Body of pancreas (tissue), 4 donors: ENCODE measurements around the gene TNKS1BP1. TPM values are rescaled to one million over a fixed set of nuclear protein-coding genes. Genes with fewer than 3 reads are reported as not detected.

ENCODE experiments used
- ATAC-seq: fragments of 150-250 bp; one replicate; pipeline ENCODE4 v1.9.1; 2016
- DNase-seq, 4 donors: peaks; one replicate each; pipeline ENCODE4 v3.0.0-alpha.2; 2019
- H3K27ac ChIP-seq, 4 donors: fragments of 200-600 bp; sonication (generic); 1 replicate in 3 of 4; 2 replicates in 1 of 4; pipeline versions ENCODE4 v1.5.1 to v1.6.1; 2016 to 2019; ENCODE audit warnings: mild to moderate bottlenecking in 1 of 4, mixed read lengths in 1 of 4, moderate library complexity in 1 of 4
- H3K27me3 ChIP-seq, 2 donors: fragments of 200-600 bp; sonication (generic); one replicate each; pipeline ENCODE4 v1.6.0; 2016; ENCODE audit warnings: mild to moderate bottlenecking in 1 of 2
- H3K36me3 ChIP-seq, 2 donors: fragments of 200-600 bp; sonication (generic); replicated peaks in 1 of 2; 2 replicates each; pipeline ENCODE4 v1.5.1; 2016; ENCODE audit warnings: low read depth in 2 of 2; ENCODE audit not compliant: insufficient read depth in 1 of 2
- H3K4me1 ChIP-seq: fragments of 200-600 bp; sonication (generic); one replicate; pipeline ENCODE4 v1.6.0; 2016
- H3K4me3 ChIP-seq, 2 donors: fragments of 200-600 bp; sonication (generic); 1 replicate in 1 of 2; 2 replicates in 1 of 2; pipeline ENCODE4 v1.5.1; 2016 to 2019
- H3K9me3 ChIP-seq, 3 donors: fragments of 200-600 bp; sonication (generic); 1 replicate in 2 of 3; 2 replicates in 1 of 3; pipeline ENCODE4 v1.5.1; 2016
- POLR2A ChIP-seq, 3 donors: fragments of 450-650 bp; IDR thresholded peaks; one replicate each; pipeline ENCODE4 v1.6.1; 2016; ENCODE audit warnings: antibody characterized with exemption in 3 of 3, mild to moderate bottlenecking in 2 of 3
- WGBS, 2 donors: methylation state at CpG; one replicate each; pipeline ENCODE4 v1.1.5; 2017; 5-methylcytosine and 5-hydroxymethylcytosine counted together
- intact Hi-C: fragments of 100-400 bp; cut with DNase I; formaldehyde crosslinking; loops from one replicate; pipeline ENCODE4 v1.15.1; 2023
- total RNA-seq, 2 donors: library from RNA; depleted of rRNA; stranded (reverse); fragments of >200 nt; gene quantifications; one replicate each; pipeline ENCODE4 v1.1.0, GENCODE V29; 2016
- TF ChIP-seq, protein P1 (sequence below), 7 experiments: fragments of 450-650 bp in 4 of 7; fragments of 200-600 bp in 3 of 7; sonication (generic) in 3 of 7; IDR thresholded peaks; one replicate each; pipeline ENCODE4 v1.5.1; 2016 to 2019; ENCODE audit warnings: antibody characterized with exemption in 7 of 7

Gene TNKS1BP1
- total RNA-seq, 2 donors from 2014 or later: 83.5 to 115 TPM

DNA sequence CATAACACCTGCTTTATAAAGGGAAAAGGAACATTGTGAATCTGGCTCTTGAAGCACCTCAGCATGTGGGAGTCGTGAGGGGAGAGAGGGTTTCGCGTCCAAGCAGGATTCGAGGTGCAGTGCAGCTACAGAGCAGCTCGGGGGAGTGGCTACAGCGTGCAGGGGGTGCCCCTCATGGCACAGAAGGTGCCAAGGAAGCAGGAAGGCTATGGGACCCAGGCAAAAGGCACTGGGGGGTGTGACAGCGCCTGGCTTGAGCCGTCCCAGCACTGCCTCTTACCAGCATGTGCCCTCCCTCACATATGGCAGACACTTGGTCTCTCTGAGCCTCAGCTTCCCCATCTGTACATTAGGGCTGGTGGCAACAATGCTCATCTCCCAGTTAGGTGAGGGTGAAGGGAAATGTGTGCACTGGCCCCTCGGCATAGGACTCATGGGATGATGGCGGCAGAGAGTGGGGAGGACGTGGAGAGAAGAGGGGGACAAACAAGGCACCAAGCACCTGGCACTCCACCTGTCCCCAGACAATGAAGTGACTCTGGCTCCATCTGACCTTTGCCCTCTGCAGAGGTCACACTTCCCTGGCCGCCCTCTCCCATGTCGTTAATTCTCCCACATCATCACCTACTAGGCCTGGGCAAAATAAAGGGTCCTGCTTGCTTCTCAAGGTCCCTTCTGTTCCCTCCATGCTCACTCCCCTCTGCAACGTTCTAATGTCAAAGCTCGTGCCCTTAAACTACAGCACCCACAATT is 10.4 kb downstream of the TNKS1BP1 start:
- peaks cover 90% of the 10 kb centered on the region for H3K4me1 ChIP-seq
- no peak overlapping the region for H3K4me3 ChIP-seq
- peaks cover 8% of the 10 kb centered on the region in 2 donors for H3K36me3 ChIP-seq
- no peak for ATAC-seq
- H3K27me3 ChIP-seq: no peaks in the 10 kb centered on the region
- intact Hi-C loops: no loop called here
- DNase-seq: no peak
- no peak for TF ChIP-seq POLR2A (IDR thresholded peaks at IDR 0.05)
- TF ChIP-seq, protein P1, sequence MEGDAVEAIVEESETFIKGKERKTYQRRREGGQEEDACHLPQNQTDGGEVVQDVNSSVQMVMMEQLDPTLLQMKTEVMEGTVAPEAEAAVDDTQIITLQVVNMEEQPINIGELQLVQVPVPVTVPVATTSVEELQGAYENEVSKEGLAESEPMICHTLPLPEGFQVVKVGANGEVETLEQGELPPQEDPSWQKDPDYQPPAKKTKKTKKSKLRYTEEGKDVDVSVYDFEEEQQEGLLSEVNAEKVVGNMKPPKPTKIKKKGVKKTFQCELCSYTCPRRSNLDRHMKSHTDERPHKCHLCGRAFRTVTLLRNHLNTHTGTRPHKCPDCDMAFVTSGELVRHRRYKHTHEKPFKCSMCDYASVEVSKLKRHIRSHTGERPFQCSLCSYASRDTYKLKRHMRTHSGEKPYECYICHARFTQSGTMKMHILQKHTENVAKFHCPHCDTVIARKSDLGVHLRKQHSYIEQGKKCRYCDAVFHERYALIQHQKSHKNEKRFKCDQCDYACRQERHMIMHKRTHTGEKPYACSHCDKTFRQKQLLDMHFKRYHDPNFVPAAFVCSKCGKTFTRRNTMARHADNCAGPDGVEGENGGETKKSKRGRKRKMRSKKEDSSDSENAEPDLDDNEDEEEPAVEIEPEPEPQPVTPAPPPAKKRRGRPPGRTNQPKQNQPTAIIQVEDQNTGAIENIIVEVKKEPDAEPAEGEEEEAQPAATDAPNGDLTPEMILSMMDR (IDR thresholded peaks at IDR 0.05): no peak
- WGBS, 2 donors: 78 to 82% methylated on average over 13 to 15 of the region's 15 CpGs
- H3K9me3 ChIP-seq: no peaks in the 10 kb centered on the region
- peak overlapping the region in 3 of 4 donors; percentile 60 to 97 (median 84) for H3K27ac ChIP-seq

DNA sequence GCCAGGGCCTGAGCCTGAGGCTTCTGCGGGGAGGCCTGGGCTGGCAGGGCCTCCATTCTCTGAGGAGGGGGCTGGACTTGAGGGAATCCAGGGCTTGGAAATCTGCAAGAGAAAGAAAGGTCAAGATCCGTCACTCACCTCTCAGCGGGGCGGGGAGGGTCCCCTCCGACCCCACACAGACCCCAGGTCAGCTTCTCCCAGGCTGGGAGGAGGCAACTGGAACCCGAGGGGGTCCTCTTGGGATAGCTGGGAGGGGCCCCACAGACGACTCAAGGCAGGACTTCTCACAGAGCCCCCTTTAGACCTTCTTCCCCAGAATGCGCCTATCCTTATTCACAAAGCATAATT is 11.0 kb downstream of the TNKS1BP1 start:
- ATAC-seq (no peak), DNase-seq (peak in 1 of 4 donors; percentile 7)
- H3K4me1 ChIP-seq: peaks cover 92% of the 10 kb centered on the region
- no peaks in the 10 kb centered on the region for H3K27me3 ChIP-seq
- H3K4me3 ChIP-seq: no peak overlapping the region
- TF ChIP-seq, protein P1 (IDR thresholded peaks at IDR 0.05): no peak
- no peak for TF ChIP-seq POLR2A (IDR thresholded peaks at IDR 0.05)
- 73% methylated on average over 8 of the region's 8 CpGs for WGBS, 2 donors
- H3K36me3 ChIP-seq: peaks cover 8 to 11% of the 10 kb centered on the region in 2 donors
- intact Hi-C loops: no loop called here
- H3K27ac ChIP-seq: peak overlapping the region in 3 of 4 donors; percentile 84 to 97 (median 96)
- no peaks in the 10 kb centered on the region for H3K9me3 ChIP-seq

- Histone ChIP-seq H3K9me3 (no peaks in the 10 kb centered on the region), H3K27me3 (no peaks in the 10 kb centered on the region), H3K4me3 (no peak overlapping the region), H3K36me3 (peaks cover 8 to 11% of the 10 kb centered on the region in 2 donors), H3K27ac (peak overlapping the region; percentile 84 to 97 (median 92)), H3K4me1 (peaks cover 92% of the 10 kb centered on the region)
- 59 to 91% methylated on average over 5 to 22 of the region's 26 CpGs for WGBS, 2 donors
- intact Hi-C loops: no loop called here
- ATAC-seq (no peak), DNase-seq (peak in 1 of 4 donors; percentile 32)
- TF ChIP-seq POLR2A (IDR thresholded peaks at IDR 0.05): no peak
- TF ChIP-seq, protein P1 (IDR thresholded peaks at IDR 0.05): no peak
These were observed 11.5 kb downstream of the TNKS1BP1 start for GRCh38 chr11:57313071-57313787.

DNA sequence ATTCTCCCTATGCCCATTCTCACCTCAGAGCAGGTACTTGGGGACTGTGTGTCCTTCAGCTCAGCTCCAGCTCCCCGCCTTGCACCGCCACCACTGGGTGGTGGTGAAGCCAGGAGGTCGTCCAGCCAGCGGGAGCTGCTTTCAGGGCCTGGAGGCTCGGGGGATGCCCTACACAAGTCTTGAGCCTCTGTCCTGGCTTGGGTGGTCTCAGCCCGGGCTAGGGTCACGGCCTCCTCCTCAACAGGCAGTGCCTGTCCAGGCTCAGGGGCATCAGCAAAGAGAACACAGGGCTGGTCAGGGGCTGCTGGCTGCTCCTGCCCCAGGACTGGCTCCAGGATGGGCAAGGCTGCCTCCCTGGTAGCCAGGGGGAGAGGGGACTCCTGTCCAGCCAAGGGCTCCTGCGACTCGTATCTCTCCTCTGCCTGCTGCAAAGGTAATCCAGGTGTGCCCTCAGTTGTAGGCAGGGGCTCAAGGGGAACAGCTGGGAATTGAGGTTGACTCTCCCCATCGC is 12.2 kb downstream of the TNKS1BP1 start:
- Histone ChIP-seq H3K27ac (peak overlapping the region; percentile 84 to 97 (median 92)), H3K4me1 (peaks cover 90% of the 10 kb centered on the region), H3K9me3 (no peaks in the 10 kb centered on the region), H3K4me3 (no peak overlapping the region), H3K27me3 (no peaks in the 10 kb centered on the region), H3K36me3 (peaks cover 8 to 11% of the 10 kb centered on the region in 2 donors)
- intact Hi-C loops: no loop called here
- WGBS, 2 donors: 73 to 83% methylated on average over 1 to 10 of the region's 10 CpGs
- no peak for TF ChIP-seq POLR2A (IDR thresholded peaks at IDR 0.05)
- TF ChIP-seq, protein P1 (IDR thresholded peaks at IDR 0.05): peak in 1 of 7 experiments; percentile 24
- DNase-seq (peak in 2 of 4 donors; percentile 47 to 56), ATAC-seq (no peak)
